Stomach (tissue), 4 donors: ENCODE results near the gene DEFB124.

ENCODE experiments used
- POLR2A ChIP-seq, 4 donors: fragments of 450-650 bp; IDR thresholded peaks; one replicate each; pipeline ENCODE4 v1.6.1; 2016; ENCODE audit warnings: antibody characterized with exemption in 4 of 4, control low read depth in 2 of 4, mild to moderate bottlenecking in 1 of 4, moderate library complexity in 1 of 4
- TF ChIP-seq, protein P1 (sequence below), 7 experiments: fragments of 450-650 bp in 4 of 7; fragments of 200-600 bp in 3 of 7; sonication (generic) in 3 of 7; IDR thresholded peaks; one replicate each; pipeline ENCODE4 v1.5.1; 2016 to 2019; ENCODE audit warnings: antibody characterized with exemption in 7 of 7, control low read depth in 2 of 7, mild to moderate bottlenecking in 1 of 7

DNA sequence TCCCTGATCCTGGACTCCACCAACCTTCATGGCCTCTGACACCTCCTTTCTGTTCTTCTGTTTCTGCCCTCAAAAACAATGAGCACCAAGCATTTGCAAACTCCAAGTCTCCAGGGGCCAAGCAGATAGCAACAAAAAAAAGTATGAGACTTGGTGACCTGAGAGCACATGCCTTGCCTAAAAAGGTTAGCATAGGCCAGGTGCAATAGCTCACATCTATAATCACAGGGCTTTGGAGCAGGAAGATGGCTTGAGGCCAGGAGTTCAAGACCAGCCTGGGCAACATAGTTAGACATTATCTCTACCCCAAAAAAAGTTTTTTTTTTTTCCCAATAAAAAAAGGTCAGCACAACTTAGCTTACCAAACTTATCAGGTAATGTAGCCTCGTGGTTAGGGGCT is 25.6 kb upstream of the DEFB124 start:
- no peak for TF ChIP-seq POLR2A (IDR thresholded peaks at IDR 0.05)
- TF ChIP-seq, protein P1, sequence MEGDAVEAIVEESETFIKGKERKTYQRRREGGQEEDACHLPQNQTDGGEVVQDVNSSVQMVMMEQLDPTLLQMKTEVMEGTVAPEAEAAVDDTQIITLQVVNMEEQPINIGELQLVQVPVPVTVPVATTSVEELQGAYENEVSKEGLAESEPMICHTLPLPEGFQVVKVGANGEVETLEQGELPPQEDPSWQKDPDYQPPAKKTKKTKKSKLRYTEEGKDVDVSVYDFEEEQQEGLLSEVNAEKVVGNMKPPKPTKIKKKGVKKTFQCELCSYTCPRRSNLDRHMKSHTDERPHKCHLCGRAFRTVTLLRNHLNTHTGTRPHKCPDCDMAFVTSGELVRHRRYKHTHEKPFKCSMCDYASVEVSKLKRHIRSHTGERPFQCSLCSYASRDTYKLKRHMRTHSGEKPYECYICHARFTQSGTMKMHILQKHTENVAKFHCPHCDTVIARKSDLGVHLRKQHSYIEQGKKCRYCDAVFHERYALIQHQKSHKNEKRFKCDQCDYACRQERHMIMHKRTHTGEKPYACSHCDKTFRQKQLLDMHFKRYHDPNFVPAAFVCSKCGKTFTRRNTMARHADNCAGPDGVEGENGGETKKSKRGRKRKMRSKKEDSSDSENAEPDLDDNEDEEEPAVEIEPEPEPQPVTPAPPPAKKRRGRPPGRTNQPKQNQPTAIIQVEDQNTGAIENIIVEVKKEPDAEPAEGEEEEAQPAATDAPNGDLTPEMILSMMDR (IDR thresholded peaks at IDR 0.05) = no peak
